ENCODE data around the gene TFDP2.

TFDP2 gene

GRCh38 chr3:142047021-142047369, 102.3 kb downstream of the TFDP2 start:
- no peak overlapping the region for H3K4me3 ChIP-seq (ENCODE audit: low read length)
- H3F3A ChIP-seq (ENCODE audit: control insufficient read depth, insufficient read depth), result no peaks in the 10 kb centered on the region
- H3K79me2 ChIP-seq (ENCODE audit: control insufficient read depth, low read length), result no peaks in the 10 kb centered on the region
- H3K4me2 ChIP-seq (ENCODE audit: low read length), result no peak overlapping the region
- no peaks in the 10 kb centered on the region for H3K9me2 ChIP-seq (replicated peaks; ENCODE audit: control insufficient read depth, low read length)
- H3K27me3 ChIP-seq (ENCODE audit: control insufficient read depth, low read length), result no peaks in the 10 kb centered on the region
- H3K4me1 ChIP-seq (ENCODE audit: control insufficient read depth, low read length), result no peaks in the 10 kb centered on the region
- no peaks in the 10 kb centered on the region for H3K9me3 ChIP-seq (ENCODE audit: control insufficient read depth, insufficient read depth, low read length)
- no peak for TF ChIP-seq EZH2phosphoT487 (IDR thresholded peaks at IDR 0.05; ENCODE audit: borderline replicate concordance, low read length)
- no peaks in the 10 kb centered on the region for H4K20me1 ChIP-seq (ENCODE audit: control insufficient read depth, insufficient read depth, low read depth, low read length)
- H3K27ac ChIP-seq (ENCODE audit: low read depth, low read length), result no peak overlapping the region
- no peaks in the 10 kb centered on the region for H3K36me3 ChIP-seq (ENCODE audit: control insufficient read depth, low read length)

- H3K4me3 ChIP-seq (ENCODE audit: low read length), result no peak overlapping the region
- no peaks in the 10 kb centered on the region for H3K27me3 ChIP-seq (ENCODE audit: control insufficient read depth, low read length)
- no peaks in the 10 kb centered on the region for H3F3A ChIP-seq (ENCODE audit: control insufficient read depth, insufficient read depth)
- H3K27ac ChIP-seq (ENCODE audit: low read depth, low read length), result no peak overlapping the region
- H3K79me2 ChIP-seq (ENCODE audit: control insufficient read depth, low read length), result no peaks in the 10 kb centered on the region
- TF ChIP-seq CTCF (IDR thresholded peaks at IDR 0.05; ENCODE audit: low read depth, low read length, poor library complexity, severe bottlenecking), result no peak
- TF ChIP-seq EZH2phosphoT487 (IDR thresholded peaks at IDR 0.05; ENCODE audit: borderline replicate concordance, low read length), result no peak
- H4K20me1 ChIP-seq (ENCODE audit: control insufficient read depth, insufficient read depth, low read depth, low read length), result no peaks in the 10 kb centered on the region
- H3K4me1 ChIP-seq (ENCODE audit: control insufficient read depth, low read length), result no peaks in the 10 kb centered on the region
- no peaks in the 10 kb centered on the region for H3K9me2 ChIP-seq (replicated peaks; ENCODE audit: control insufficient read depth, low read length)
- no peaks in the 10 kb centered on the region for H3K9me3 ChIP-seq (ENCODE audit: control insufficient read depth, insufficient read depth, low read length)
- H3K36me3 ChIP-seq (ENCODE audit: control insufficient read depth, low read length), result no peaks in the 10 kb centered on the region
- H3K4me2 ChIP-seq (ENCODE audit: low read length), result no peak overlapping the region
These were observed 102.9 kb downstream of the TFDP2 start for GRCh38 chr3:142046320-142047020.

- no peak for TF ChIP-seq CTCF (IDR thresholded peaks at IDR 0.05; ENCODE audit: low read depth, low read length, poor library complexity, severe bottlenecking)
- no peaks in the 10 kb centered on the region for H3K9me3 ChIP-seq (ENCODE audit: control insufficient read depth, insufficient read depth, low read length)
- no peaks in the 10 kb centered on the region for H3K79me2 ChIP-seq (ENCODE audit: control insufficient read depth, low read length)
- no peaks in the 10 kb centered on the region for H3K4me1 ChIP-seq (ENCODE audit: control insufficient read depth, low read length)
- H3K9me2 ChIP-seq (replicated peaks; ENCODE audit: control insufficient read depth, low read length), result no peaks in the 10 kb centered on the region
- H3K27ac ChIP-seq (ENCODE audit: low read depth, low read length), result no peak overlapping the region
- no peaks in the 10 kb centered on the region for H3K27me3 ChIP-seq (ENCODE audit: control insufficient read depth, low read length)
- no peak overlapping the region for H3K4me2 ChIP-seq (ENCODE audit: low read length)
- H4K20me1 ChIP-seq (ENCODE audit: control insufficient read depth, insufficient read depth, low read depth, low read length), result no peaks in the 10 kb centered on the region
- no peaks in the 10 kb centered on the region for H3K36me3 ChIP-seq (ENCODE audit: control insufficient read depth, low read length)
- H3K4me3 ChIP-seq (ENCODE audit: low read length), result no peak overlapping the region
- no peaks in the 10 kb centered on the region for H3F3A ChIP-seq (ENCODE audit: control insufficient read depth, insufficient read depth)
These were observed 108.3 kb downstream of the TFDP2 start for GRCh38 chr3:142040941-142041491.

GRCh38 chr3:142035308-142035922, 113.9 kb downstream of the TFDP2 start:
- no peak for TF ChIP-seq EZH2phosphoT487 (IDR thresholded peaks at IDR 0.05; ENCODE audit: borderline replicate concordance, low read length)
- TF ChIP-seq CTCF (IDR thresholded peaks at IDR 0.05; ENCODE audit: low read depth, low read length, poor library complexity, severe bottlenecking), result no peak
- H3K9me2 ChIP-seq (replicated peaks; ENCODE audit: control insufficient read depth, low read length), result no peaks in the 10 kb centered on the region
- H3K9me3 ChIP-seq (ENCODE audit: control insufficient read depth, insufficient read depth, low read length), result no peaks in the 10 kb centered on the region
- H3F3A ChIP-seq (ENCODE audit: control insufficient read depth, insufficient read depth), result peaks cover 9% of the 10 kb centered on the region
- no peak overlapping the region for H3K27ac ChIP-seq (ENCODE audit: low read depth, low read length)
- no peak overlapping the region for H3K4me2 ChIP-seq (ENCODE audit: low read length)
- no peaks in the 10 kb centered on the region for H3K27me3 ChIP-seq (ENCODE audit: control insufficient read depth, low read length)
- peaks cover 17% of the 10 kb centered on the region for H3K4me1 ChIP-seq (ENCODE audit: control insufficient read depth, low read length)
- no peaks in the 10 kb centered on the region for H3K79me2 ChIP-seq (ENCODE audit: control insufficient read depth, low read length)
- H4K20me1 ChIP-seq (ENCODE audit: control insufficient read depth, insufficient read depth, low read depth, low read length), result no peaks in the 10 kb centered on the region
- no peaks in the 10 kb centered on the region for H3K36me3 ChIP-seq (ENCODE audit: control insufficient read depth, low read length)
- H3K4me3 ChIP-seq (ENCODE audit: low read length), result no peak overlapping the region

Measured in DOHH2 (cell line).